GM19467 (cell line): ENCODE data around the gene GADD45GIP1.
"Not testable (repeated sequence)": the region's sequence is repeated elsewhere in the genome, so short reads cannot be mapped to it uniquely, and the experiment has no call there.

Experiments
- ATAC-seq: cut with Tn5 transposase; IDR thresholded peaks from one replicate; pipeline ENCODE4 v1.9.1; 2021; ENCODE audit warnings: mild to moderate bottlenecking, moderate library complexity; ENCODE audit not compliant: unreplicated experiment

Gene GADD45GIP1

GRCh38 chr19:12990431-12990830 lies 33.4 kb upstream of the GADD45GIP1 start:
- no peak for ATAC-seq

GRCh38 chr19:12987781-12988180 lies 30.8 kb upstream of the GADD45GIP1 start:
- no peak for ATAC-seq

- ATAC-seq, result no peak
Measured at GRCh38 chr19:12987190-12987589, 30.2 kb upstream of the GADD45GIP1 start.

- ATAC-seq, result no peak
Measured at GRCh38 chr19:12986726-12987125, 29.7 kb upstream of the GADD45GIP1 start.

- ATAC-seq, result no peak
Measured at GRCh38 chr19:12985049-12985776, 28.2 kb upstream of the GADD45GIP1 start.

GRCh38 chr19:12984683-12985048 lies 27.6 kb upstream of the GADD45GIP1 start:
- no peak for ATAC-seq

- ATAC-seq, result no peak
Measured at GRCh38 chr19:12984143-12984627, 27.2 kb upstream of the GADD45GIP1 start.

GRCh38 chr19:12983542-12984142 lies 26.6 kb upstream of the GADD45GIP1 start:
- no peak for ATAC-seq

- no peak for ATAC-seq
Measured at GRCh38 chr19:12983091-12983490, 26.1 kb upstream of the GADD45GIP1 start.

GRCh38 chr19:12982648-12983047 lies 25.6 kb upstream of the GADD45GIP1 start:
- no peak for ATAC-seq

- ATAC-seq, result no peak
Measured at GRCh38 chr19:12979974-12980373, 23.0 kb upstream of the GADD45GIP1 start.

- ATAC-seq, result not testable (repeated sequence)
Measured at GRCh38 chr19:12976109-12976508, 19.1 kb upstream of the GADD45GIP1 start.

- ATAC-seq, result no peak
Measured at GRCh38 chr19:12975221-12975741, 18.3 kb upstream of the GADD45GIP1 start.

GRCh38 chr19:12974301-12975220 lies 17.5 kb upstream of the GADD45GIP1 start:
- ATAC-seq, result no peak

- ATAC-seq, result no peak
Measured at GRCh38 chr19:12973236-12973635, 16.2 kb upstream of the GADD45GIP1 start.

- no peak for ATAC-seq
Measured at GRCh38 chr19:12970070-12970820, 13.2 kb upstream of the GADD45GIP1 start.

- no peak for ATAC-seq
Measured at GRCh38 chr19:12969292-12969988, 12.4 kb upstream of the GADD45GIP1 start, which contains the start of gene DAND5. TSS of gene DAND5 (plus strand) at chr19:12969576. CDS start at chr19:12969661, 85 bp downstream.

GRCh38 chr19:12967907-12968306 lies 10.9 kb upstream of the GADD45GIP1 start:
- no peak for ATAC-seq

- ATAC-seq, result no peak
Measured at GRCh38 chr19:12965812-12966135, 8.8 kb upstream of the GADD45GIP1 start.
